HG02973 (cell line): ENCODE results near the gene TMED1.

ENCODE experiments used
- ATAC-seq: cut with Tn5 transposase; IDR thresholded peaks from one replicate; pipeline ENCODE4 v1.9.1; 2021; ENCODE audit warnings: moderate library complexity; ENCODE audit not compliant: unreplicated experiment

TMED1 gene

GRCh38 chr19:10811391-10812111, 24.5 kb downstream of the TMED1 start:
- no peak for ATAC-seq

- no peak for ATAC-seq
Observed at GRCh38 chr19:10809651-10810285, 26.2 kb downstream of the TMED1 start.

- no peak for ATAC-seq
Observed at GRCh38 chr19:10808937-10809649, 26.9 kb downstream of the TMED1 start.

GRCh38 chr19:10805758-10806247, 30.2 kb downstream of the TMED1 start:
- ATAC-seq: no peak

DNA sequence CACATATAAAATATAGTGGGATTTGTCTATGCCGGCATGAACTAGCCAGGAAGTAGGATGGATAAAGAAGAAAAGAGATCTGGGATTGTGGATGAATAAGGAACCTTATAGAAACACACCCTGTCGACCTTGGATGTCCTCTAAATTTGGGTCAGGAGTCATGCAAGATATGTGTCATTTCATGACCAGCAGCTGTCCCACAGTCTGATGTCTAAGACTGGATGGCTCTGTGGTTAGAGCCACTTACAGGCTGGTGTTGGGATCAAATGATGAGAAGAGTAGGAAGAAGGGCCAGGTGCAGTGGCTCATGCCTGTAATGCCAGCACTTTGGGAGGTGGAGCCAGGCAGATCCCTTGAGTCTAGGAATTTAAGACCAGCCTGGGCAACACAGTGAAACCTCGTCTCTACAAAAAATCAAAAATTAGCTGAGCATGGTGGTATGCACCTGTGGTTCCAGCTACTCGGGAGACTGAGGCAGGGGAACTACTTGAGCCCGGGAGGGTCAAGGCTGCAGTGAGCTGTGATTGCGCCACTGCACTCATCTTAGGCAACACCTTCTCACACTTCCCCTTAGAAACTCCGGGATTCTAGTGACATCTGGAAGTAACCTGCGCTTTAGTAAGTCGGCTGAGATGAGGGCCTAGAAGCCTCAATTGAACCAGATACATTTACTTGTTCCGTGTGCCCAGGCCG, 30.8 kb downstream of the TMED1 start:
- no peak for ATAC-seq

DNA sequence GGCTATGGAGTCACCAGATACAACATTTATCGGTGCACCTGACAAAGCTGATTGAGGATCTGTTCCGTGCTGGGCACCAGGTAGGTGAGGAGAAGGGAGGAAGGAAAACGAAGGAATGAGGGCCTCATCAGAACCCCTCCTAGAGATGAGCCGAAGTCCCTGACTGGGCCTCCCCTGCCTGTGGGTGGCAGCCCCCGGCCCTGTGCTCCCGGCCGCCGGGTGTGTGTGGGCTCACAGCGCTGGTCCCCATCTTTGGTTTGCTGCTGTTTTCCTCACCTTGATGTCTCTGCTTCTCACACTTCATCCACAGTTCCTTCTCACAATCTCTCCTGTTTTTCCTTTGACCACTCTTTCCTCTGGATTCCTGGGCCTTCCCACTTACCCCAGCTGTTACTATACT, 32.8 kb downstream of the TMED1 start:
- ATAC-seq: no peak

DNA sequence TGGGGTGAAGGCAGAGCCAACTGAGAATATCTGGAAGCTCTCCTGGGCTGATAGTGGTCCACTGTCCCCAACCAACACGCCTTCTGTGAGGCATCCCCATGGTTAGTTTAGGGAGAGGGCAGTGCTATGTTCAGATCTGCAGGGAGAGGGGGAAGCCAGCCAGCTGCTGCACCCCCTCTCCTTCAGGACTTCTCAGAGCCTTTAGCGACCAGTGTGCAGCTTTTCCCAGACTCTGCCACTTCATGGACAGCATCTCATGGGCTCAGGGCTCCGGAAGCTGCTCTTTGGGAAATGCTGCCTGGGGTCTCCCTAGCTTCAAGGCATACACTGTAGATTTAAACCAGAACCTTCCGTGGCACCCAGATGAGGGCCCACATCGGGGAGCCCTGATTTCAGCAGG, 33.5 kb downstream of the TMED1 start:
- no peak for ATAC-seq

GRCh38 chr19:10800488-10800887, 35.5 kb downstream of the TMED1 start:
- ATAC-seq: no peak

DNA sequence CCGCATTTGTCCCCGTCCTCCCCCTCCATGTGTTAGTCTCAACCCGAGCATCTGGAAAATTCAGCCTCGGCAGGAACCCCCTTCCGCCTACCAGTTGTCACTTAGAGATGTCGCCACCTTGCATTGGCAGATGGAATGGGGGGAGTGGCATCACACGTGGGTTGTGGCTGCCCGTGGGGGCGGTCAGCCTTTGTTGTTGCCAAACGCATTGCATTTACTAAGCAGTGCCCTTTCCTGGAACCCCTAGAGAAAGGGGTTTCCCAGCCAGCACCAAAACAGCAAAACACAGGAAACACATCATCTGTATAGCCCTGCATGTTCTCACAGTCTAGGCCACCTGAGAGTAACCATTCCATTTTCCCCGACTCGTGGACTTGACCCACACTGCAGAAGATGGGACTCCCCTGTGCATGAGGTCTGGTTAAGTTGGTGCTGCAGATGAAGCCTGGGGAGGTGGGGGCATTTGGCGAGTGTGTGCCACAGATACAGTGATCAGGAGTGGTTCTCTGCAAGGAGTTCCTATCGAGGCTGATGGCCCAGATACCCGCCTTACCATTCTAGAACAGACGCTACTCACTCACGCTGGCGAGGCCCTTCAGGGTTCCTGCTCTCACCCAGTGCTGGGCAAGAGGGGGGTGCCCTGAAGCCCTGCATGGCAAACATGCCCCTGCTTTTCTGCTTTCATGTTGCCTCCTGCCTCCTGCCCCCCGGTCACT, 38.3 kb downstream of the TMED1 start:
- no peak for ATAC-seq

DNA sequence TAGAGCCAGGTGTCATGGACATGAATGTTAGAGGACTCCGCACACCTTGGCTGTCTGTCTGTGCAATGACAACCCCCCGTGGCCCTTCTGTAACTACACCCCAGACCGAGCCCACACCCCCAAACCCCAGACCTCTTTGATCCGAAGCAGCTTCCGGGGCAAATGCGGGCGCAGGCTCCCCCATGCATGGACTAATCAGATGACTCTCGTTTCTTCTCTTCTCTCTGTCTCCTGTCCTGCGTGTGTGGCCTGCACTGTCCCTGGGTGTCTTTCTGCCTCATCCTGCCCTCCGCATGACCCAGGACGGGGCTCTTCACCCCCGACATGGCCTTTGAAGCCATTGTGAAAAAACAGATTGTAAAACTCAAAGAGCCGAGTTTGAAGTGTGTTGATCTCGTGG, 38.9 kb downstream of the TMED1 start:
- no peak for ATAC-seq

DNA sequence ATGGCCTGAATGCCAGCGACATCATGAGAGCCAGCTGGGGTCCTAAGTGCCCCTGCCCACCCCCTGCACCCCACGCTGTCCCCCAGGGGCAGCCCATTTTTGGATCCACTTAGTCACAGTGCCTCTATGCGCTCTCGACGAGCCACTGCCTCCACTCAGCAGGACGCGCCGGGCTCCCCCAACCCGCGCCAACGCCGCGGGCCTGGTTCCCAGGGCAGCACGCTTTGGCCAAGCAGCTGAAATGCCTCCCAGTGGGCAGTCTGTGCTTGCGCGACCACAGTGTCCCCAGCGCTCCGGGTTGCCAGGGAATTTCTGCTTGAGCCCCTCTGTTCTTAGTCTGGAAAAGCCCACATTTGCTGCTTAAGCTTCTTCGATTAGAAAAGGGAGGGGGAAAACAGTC, 39.4 kb downstream of the TMED1 start:
- ATAC-seq: no peak

GRCh38 chr19:10789866-10790265, 46.1 kb downstream of the TMED1 start:
- no peak for ATAC-seq

- no peak for ATAC-seq
Observed at GRCh38 chr19:10788146-10788545, 47.9 kb downstream of the TMED1 start.

GRCh38 chr19:10784257-10784656, 51.8 kb downstream of the TMED1 start:
- ATAC-seq: no peak

GRCh38 chr19:10782795-10783194, 53.2 kb downstream of the TMED1 start:
- no peak for ATAC-seq
